ENCODE results near the gene CCDC74B. TPM values are rescaled to one million over a fixed set of nuclear protein-coding genes. Genes with fewer than 3 reads are reported as not detected.
"Not testable (repeated sequence)": the region's sequence is repeated elsewhere in the genome, so short reads cannot be mapped to it uniquely, and the experiment has no call there.

Gene CCDC74B
- polyA plus RNA-seq, 3 donors: not detected

- H3K9me3 ChIP-seq (replicated peaks in 1 of 2; ENCODE audit: control insufficient read depth in 1 of 2, insufficient read depth in 1 of 2, low read length in 2 of 2); H2AFZ ChIP-seq (ENCODE audit: insufficient read depth, low read depth, low read length, poor library complexity, severe bottlenecking); H3K4me1 ChIP-seq (ENCODE audit: control insufficient read depth in 1 of 2, insufficient read depth in 2 of 2, low read length in 2 of 2); H3K79me2 ChIP-seq (ENCODE audit: insufficient read depth, low read length); H3K36me3 ChIP-seq (replicated peaks in 1 of 2; ENCODE audit: control insufficient read depth in 1 of 2, insufficient read depth in 2 of 2, low read length in 2 of 2); H3K4me1 Mint-ChIP-seq; H3K4me3 Mint-ChIP-seq; H3K36me3 Mint-ChIP-seq; H3K27ac Mint-ChIP-seq; H3K4me2 ChIP-seq (replicated peaks; ENCODE audit: extremely low read depth, low read length, poor library complexity, severe bottlenecking); H3K9ac ChIP-seq (ENCODE audit: insufficient read depth, low read length, poor library complexity, severe bottlenecking); H3K9me3 Mint-ChIP-seq; intact Hi-C loops (cut with micrococcal nuclease); H3K27ac ChIP-seq (ENCODE audit: low read depth in 1 of 2, low read length in 2 of 2); H3K4me3 ChIP-seq (replicated peaks in 1 of 3; ENCODE audit: low read depth in 2 of 3, low read length in 3 of 3); DNase-seq; H4K20me1 ChIP-seq (ENCODE audit: insufficient read depth, low read length): not testable (repeated sequence)
- peaks cover 5 to 15% of the 10 kb centered on the region in 2 donors for H3K27me3 ChIP-seq (ENCODE audit: control insufficient read depth in 2 of 2, insufficient read depth in 2 of 2, low read length in 2 of 2)
- peaks cover 17 to 27% (median 24%) of the 10 kb centered on the region in 3 donors for H3K27me3 Mint-ChIP-seq (ENCODE audit: low read depth in 3 of 3)
- 89% methylated on average over 16 of the region's 30 CpGs for WGBS (ENCODE audit: insufficient coverage)
Observed at GRCh38 chr2:130139331-130140280, 5.3 kb downstream of the CCDC74B start.

- WGBS (ENCODE audit: insufficient coverage): 93% methylated on average over 11 of the region's 15 CpGs
- H3K27ac Mint-ChIP-seq; H3K36me3 Mint-ChIP-seq; H2AFZ ChIP-seq (ENCODE audit: insufficient read depth, low read depth, low read length, poor library complexity, severe bottlenecking); H4K20me1 ChIP-seq (ENCODE audit: insufficient read depth, low read length); H3K79me2 ChIP-seq (ENCODE audit: insufficient read depth, low read length); H3K9ac ChIP-seq (ENCODE audit: insufficient read depth, low read length, poor library complexity, severe bottlenecking); intact Hi-C loops (cut with micrococcal nuclease); H3K36me3 ChIP-seq (replicated peaks in 1 of 2; ENCODE audit: control insufficient read depth in 1 of 2, insufficient read depth in 2 of 2, low read length in 2 of 2); H3K27ac ChIP-seq (ENCODE audit: low read depth in 1 of 2, low read length in 2 of 2); H3K9me3 Mint-ChIP-seq; H3K27me3 ChIP-seq (ENCODE audit: control insufficient read depth in 2 of 2, insufficient read depth in 2 of 2, low read length in 2 of 2); H3K4me3 Mint-ChIP-seq; H3K4me1 ChIP-seq (ENCODE audit: control insufficient read depth in 1 of 2, insufficient read depth in 2 of 2, low read length in 2 of 2); DNase-seq; H3K4me3 ChIP-seq (replicated peaks in 1 of 3; ENCODE audit: low read depth in 2 of 3, low read length in 3 of 3); H3K4me1 Mint-ChIP-seq; H3K4me2 ChIP-seq (replicated peaks; ENCODE audit: extremely low read depth, low read length, poor library complexity, severe bottlenecking); H3K9me3 ChIP-seq (replicated peaks in 1 of 2; ENCODE audit: control insufficient read depth in 1 of 2, insufficient read depth in 1 of 2, low read length in 2 of 2): not testable (repeated sequence)
- peaks cover 14 to 19% (median 17%) of the 10 kb centered on the region in 3 donors for H3K27me3 Mint-ChIP-seq (ENCODE audit: low read depth in 3 of 3)
Observed at GRCh38 chr2:130138841-130139251, 6.1 kb downstream of the CCDC74B start.

DNA sequence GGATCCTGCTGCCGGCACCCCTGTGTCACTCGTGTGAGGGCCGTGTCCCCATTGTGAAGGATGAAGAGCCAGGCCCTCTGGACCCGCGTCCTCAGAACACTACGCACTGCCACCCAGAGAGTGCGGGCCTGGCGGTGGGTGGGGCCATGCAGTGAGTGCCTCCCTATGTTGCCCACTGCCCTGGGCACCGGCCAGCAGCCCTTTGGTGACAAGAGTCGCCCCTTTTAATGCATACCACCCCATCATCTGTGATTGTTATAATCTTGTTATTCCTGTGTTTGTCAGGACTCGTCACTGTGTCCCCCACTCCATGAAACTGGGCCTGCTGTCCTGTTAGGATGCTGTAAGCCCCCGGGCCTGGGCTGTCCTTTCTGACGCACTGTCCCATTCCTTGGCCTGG lies 6.6 kb downstream of the CCDC74B start:
- H3K27ac Mint-ChIP-seq; H3K4me3 Mint-ChIP-seq; H3K4me3 ChIP-seq (replicated peaks in 1 of 3; ENCODE audit: low read depth in 2 of 3, low read length in 3 of 3); H3K9me3 Mint-ChIP-seq; H3K9me3 ChIP-seq (replicated peaks in 1 of 2; ENCODE audit: control insufficient read depth in 1 of 2, insufficient read depth in 1 of 2, low read length in 2 of 2); H3K9ac ChIP-seq (ENCODE audit: insufficient read depth, low read length, poor library complexity, severe bottlenecking); H3K4me1 Mint-ChIP-seq; H3K4me2 ChIP-seq (replicated peaks; ENCODE audit: extremely low read depth, low read length, poor library complexity, severe bottlenecking); H3K4me1 ChIP-seq (ENCODE audit: control insufficient read depth in 1 of 2, insufficient read depth in 2 of 2, low read length in 2 of 2); H4K20me1 ChIP-seq (ENCODE audit: insufficient read depth, low read length); H3K27ac ChIP-seq (ENCODE audit: low read depth in 1 of 2, low read length in 2 of 2); H3K36me3 ChIP-seq (replicated peaks in 1 of 2; ENCODE audit: control insufficient read depth in 1 of 2, insufficient read depth in 2 of 2, low read length in 2 of 2); H2AFZ ChIP-seq (ENCODE audit: insufficient read depth, low read depth, low read length, poor library complexity, severe bottlenecking); H3K36me3 Mint-ChIP-seq; H3K79me2 ChIP-seq (ENCODE audit: insufficient read depth, low read length); DNase-seq; H3K27me3 ChIP-seq (ENCODE audit: control insufficient read depth in 2 of 2, insufficient read depth in 2 of 2, low read length in 2 of 2); intact Hi-C loops (cut with micrococcal nuclease): not testable (repeated sequence)
- WGBS (ENCODE audit: insufficient coverage): 80% methylated on average over 1 of the region's 13 CpGs
- H3K27me3 Mint-ChIP-seq (ENCODE audit: low read depth in 3 of 3): peaks cover 9 to 16% (median 15%) of the 10 kb centered on the region in 3 donors

DNA sequence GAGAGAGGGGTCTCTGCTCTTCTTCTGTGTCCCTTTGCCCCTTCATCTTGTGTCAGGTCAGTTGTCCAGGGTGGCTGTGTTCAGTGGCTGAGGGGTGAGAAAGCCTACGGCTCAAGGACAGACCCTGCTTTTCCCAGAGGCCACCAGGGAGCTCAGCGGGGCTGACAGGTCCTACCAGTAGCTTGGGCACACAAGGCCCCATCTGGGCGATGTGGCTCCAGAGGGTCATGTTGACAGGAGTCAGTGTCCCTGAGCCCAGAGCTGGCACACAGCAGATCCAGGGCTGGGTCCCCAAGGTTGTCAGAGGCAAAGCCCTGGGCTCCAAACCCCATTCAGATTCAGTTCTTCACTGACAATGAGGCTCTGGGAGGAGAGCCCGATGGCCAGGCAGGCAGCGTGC lies 7.8 kb downstream of the CCDC74B start:
- H2AFZ ChIP-seq (ENCODE audit: insufficient read depth, low read depth, low read length, poor library complexity, severe bottlenecking); H3K4me1 ChIP-seq (ENCODE audit: control insufficient read depth in 1 of 2, insufficient read depth in 2 of 2, low read length in 2 of 2); H3K79me2 ChIP-seq (ENCODE audit: insufficient read depth, low read length); H3K9me3 ChIP-seq (replicated peaks in 1 of 2; ENCODE audit: control insufficient read depth in 1 of 2, insufficient read depth in 1 of 2, low read length in 2 of 2); H3K4me3 ChIP-seq (replicated peaks in 1 of 3; ENCODE audit: low read depth in 2 of 3, low read length in 3 of 3); DNase-seq; H3K27ac Mint-ChIP-seq; H3K4me1 Mint-ChIP-seq; H3K9ac ChIP-seq (ENCODE audit: insufficient read depth, low read length, poor library complexity, severe bottlenecking); H3K36me3 Mint-ChIP-seq; H3K9me3 Mint-ChIP-seq; H3K4me2 ChIP-seq (replicated peaks; ENCODE audit: extremely low read depth, low read length, poor library complexity, severe bottlenecking); H3K27me3 ChIP-seq (ENCODE audit: control insufficient read depth in 2 of 2, insufficient read depth in 2 of 2, low read length in 2 of 2); intact Hi-C loops (cut with micrococcal nuclease); H4K20me1 ChIP-seq (ENCODE audit: insufficient read depth, low read length); H3K4me3 Mint-ChIP-seq; H3K36me3 ChIP-seq (replicated peaks in 1 of 2; ENCODE audit: control insufficient read depth in 1 of 2, insufficient read depth in 2 of 2, low read length in 2 of 2); H3K27ac ChIP-seq (ENCODE audit: low read depth in 1 of 2, low read length in 2 of 2); H3K27me3 Mint-ChIP-seq (ENCODE audit: low read depth in 3 of 3): not testable (repeated sequence)
- 84% methylated on average over 3 of the region's 5 CpGs for WGBS (ENCODE audit: insufficient coverage)
